ENCODE measurements around the gene NRSN2.

GRCh38 chr20:313948-314347 is 33.0 kb upstream of the NRSN2 start:
- no peak for TF ChIP-seq CTCF (IDR thresholded peaks at IDR 0.05; ENCODE audit: low read depth, low read length)
- TF ChIP-seq POLR2A (IDR thresholded peaks at IDR 0.05; ENCODE audit: extremely low read depth, insufficient read length), result no peak
- no peak for TF ChIP-seq MAX (IDR thresholded peaks at IDR 0.05; ENCODE audit: low read depth, low read length)
- TF ChIP-seq MYC (IDR thresholded peaks at IDR 0.05; ENCODE audit: low read depth, low read length), result no peak

Data from NB4 (cell line).